GM12801 (cell line): ENCODE data around the gene ANO2.

Source experiments
- CTCF ChIP-seq: IDR thresholded peaks from one replicate; pipeline ENCODE4 v1.5.1; 2011; ENCODE audit warnings: control low read depth; ENCODE audit not compliant: insufficient read length; ENCODE audit errors: extremely low read depth

ANO2 gene

GRCh38 chr12:5946388-5946787 lies 1.3 kb upstream of the ANO2 start:
- TF ChIP-seq CTCF, result no peak

GRCh38 chr12:5944688-5945070 lies 380 bp downstream of the ANO2 start:
- TF ChIP-seq CTCF, result no peak

GRCh38 chr12:5944053-5944452 lies 1.0 kb downstream of the ANO2 start:
- TF ChIP-seq CTCF, result no peak

GRCh38 chr12:5941907-5942306 lies 3.2 kb downstream of the ANO2 start:
- TF ChIP-seq CTCF, result no peak

- no peak for TF ChIP-seq CTCF
Measured at GRCh38 chr12:5927732-5928516, 17.1 kb downstream of the ANO2 start.

- TF ChIP-seq CTCF, result no peak
Measured at GRCh38 chr12:5925646-5926045, 19.4 kb downstream of the ANO2 start.

GRCh38 chr12:5924342-5924741 lies 20.7 kb downstream of the ANO2 start:
- TF ChIP-seq CTCF, result no peak
